Activated T-helper 2 cell treated with anti-CD3 and anti-CD28 coated beads, Interferon-gamma antibody, Interleukin-2, Interleukin-4, amounts not matched to agents 10 μg/mL and 5 μg/mL and 100 μg/mL, durations not matched to agents 14 hours and 24 hours and 36 hours (primary cell): ENCODE results near the gene CTIF. TPM values are rescaled to one million over a fixed set of nuclear protein-coding genes. Genes with fewer than 3 reads are reported as not detected.

Experiments used
- DNase-seq: peaks from one replicate; pipeline ENCODE4 v3.0.0; 2021; ENCODE audit warnings: low spot score
- H3K27ac Mint-ChIP-seq: one replicate; pipeline ENCODE4 v1.8.0; 2021; ENCODE audit warnings: mixed read lengths
- H3K27me3 Mint-ChIP-seq: one replicate; pipeline ENCODE4 v1.8.0; 2021; ENCODE audit warnings: low read depth, mixed read lengths
- H3K36me3 Mint-ChIP-seq: one replicate; pipeline ENCODE4 v1.8.0; 2021; ENCODE audit warnings: low read depth, mixed read lengths
- H3K4me1 Mint-ChIP-seq: one replicate; pipeline ENCODE4 v1.8.0; 2021; ENCODE audit warnings: low read depth, mixed read lengths
- H3K4me3 Mint-ChIP-seq: one replicate; pipeline ENCODE4 v1.8.0; 2021; ENCODE audit warnings: low read depth, mild to moderate bottlenecking, moderate library complexity, mixed read lengths
- H3K9me3 Mint-ChIP-seq: one replicate; pipeline ENCODE4 v1.8.0; 2021; ENCODE audit warnings: mixed read lengths
- intact Hi-C: fragments of 100-400 bp; cut with micrococcal nuclease; formaldehyde crosslinking; loops from one replicate; pipeline ENCODE4 v1.15.1; 2023
- total RNA-seq: library from RNA; stranded (reverse); gene quantifications from 2 replicates; pipeline ENCODE4 v1.2.3, GENCODE V29; 2022

CTIF gene
- total RNA-seq, 1 donor from 2014 or later: 7.0 TPM

GRCh38 chr18:48574667-48575300 lies 36.0 kb downstream of the CTIF start:
- Mint-ChIP-seq H3K27ac (no peak overlapping the region), H3K4me1 (no peaks in the 10 kb centered on the region), H3K36me3 (no peaks in the 10 kb centered on the region), H3K4me3 (no peak overlapping the region), H3K9me3 (no peaks in the 10 kb centered on the region), H3K27me3 (no peaks in the 10 kb centered on the region)
- DNase-seq: no peak
- intact Hi-C loops: no loop called here

GRCh38 chr18:48575301-48575657 lies 36.4 kb downstream of the CTIF start:
- no peaks in the 10 kb centered on the region for H3K36me3 Mint-ChIP-seq
- H3K4me3 Mint-ChIP-seq: no peak overlapping the region
- DNase-seq: no peak
- H3K9me3 Mint-ChIP-seq: no peaks in the 10 kb centered on the region
- H3K4me1 Mint-ChIP-seq: no peaks in the 10 kb centered on the region
- no peak overlapping the region for H3K27ac Mint-ChIP-seq
- intact Hi-C loops: no loop called here
- H3K27me3 Mint-ChIP-seq: no peaks in the 10 kb centered on the region

DNA sequence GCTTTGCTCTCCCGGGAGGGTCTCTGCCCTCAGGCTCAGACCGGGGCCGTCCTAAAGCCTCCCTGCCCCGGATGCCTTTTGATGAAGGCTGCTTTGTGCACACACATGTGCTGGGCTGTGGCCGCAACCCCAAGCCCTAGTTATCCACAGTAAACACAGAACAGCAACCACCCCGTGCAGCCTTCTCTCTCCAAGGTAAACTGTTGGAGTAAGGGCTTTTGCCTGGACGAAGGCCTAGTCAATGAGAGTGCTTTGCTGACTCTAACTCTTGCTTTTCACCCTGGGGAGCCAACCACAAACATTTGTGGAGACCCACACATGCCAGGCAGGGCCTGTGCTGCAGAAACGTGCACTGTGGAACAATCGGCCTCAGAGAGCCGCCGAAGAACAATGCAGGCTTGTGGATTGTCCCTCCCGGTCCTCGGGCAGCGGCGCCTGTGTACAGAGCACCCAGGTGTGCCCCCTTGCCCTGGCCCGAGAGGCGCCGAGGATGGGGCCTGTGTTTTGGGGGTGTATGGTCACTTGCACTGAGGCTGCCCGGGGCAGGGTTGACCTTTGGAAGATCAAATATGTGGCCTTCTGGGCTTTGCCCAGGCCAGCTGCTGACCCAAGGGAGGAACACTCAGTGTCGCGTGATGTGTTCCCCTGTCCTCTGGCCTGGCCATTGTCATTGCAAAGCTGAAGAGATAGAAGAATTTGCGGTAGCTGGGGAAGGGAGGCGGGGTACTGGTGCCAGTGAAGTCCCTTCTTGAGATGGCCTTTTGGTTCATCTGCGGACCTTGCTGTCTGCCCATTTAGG lies 37.0 kb downstream of the CTIF start:
- no peaks in the 10 kb centered on the region for H3K36me3 Mint-ChIP-seq
- no peaks in the 10 kb centered on the region for H3K27me3 Mint-ChIP-seq
- intact Hi-C loops: no loop called here
- no peaks in the 10 kb centered on the region for H3K9me3 Mint-ChIP-seq
- no peaks in the 10 kb centered on the region for H3K4me1 Mint-ChIP-seq
- H3K27ac Mint-ChIP-seq: no peak overlapping the region
- no peak overlapping the region for H3K4me3 Mint-ChIP-seq
- DNase-seq: no peak

GRCh38 chr18:48576457-48576771 lies 37.6 kb downstream of the CTIF start:
- H3K9me3 Mint-ChIP-seq: no peaks in the 10 kb centered on the region
- intact Hi-C loops: no loop called here
- no peaks in the 10 kb centered on the region for H3K27me3 Mint-ChIP-seq
- no peaks in the 10 kb centered on the region for H3K4me1 Mint-ChIP-seq
- H3K4me3 Mint-ChIP-seq: no peak overlapping the region
- no peak for DNase-seq
- H3K27ac Mint-ChIP-seq: no peak overlapping the region
- no peaks in the 10 kb centered on the region for H3K36me3 Mint-ChIP-seq

DNA sequence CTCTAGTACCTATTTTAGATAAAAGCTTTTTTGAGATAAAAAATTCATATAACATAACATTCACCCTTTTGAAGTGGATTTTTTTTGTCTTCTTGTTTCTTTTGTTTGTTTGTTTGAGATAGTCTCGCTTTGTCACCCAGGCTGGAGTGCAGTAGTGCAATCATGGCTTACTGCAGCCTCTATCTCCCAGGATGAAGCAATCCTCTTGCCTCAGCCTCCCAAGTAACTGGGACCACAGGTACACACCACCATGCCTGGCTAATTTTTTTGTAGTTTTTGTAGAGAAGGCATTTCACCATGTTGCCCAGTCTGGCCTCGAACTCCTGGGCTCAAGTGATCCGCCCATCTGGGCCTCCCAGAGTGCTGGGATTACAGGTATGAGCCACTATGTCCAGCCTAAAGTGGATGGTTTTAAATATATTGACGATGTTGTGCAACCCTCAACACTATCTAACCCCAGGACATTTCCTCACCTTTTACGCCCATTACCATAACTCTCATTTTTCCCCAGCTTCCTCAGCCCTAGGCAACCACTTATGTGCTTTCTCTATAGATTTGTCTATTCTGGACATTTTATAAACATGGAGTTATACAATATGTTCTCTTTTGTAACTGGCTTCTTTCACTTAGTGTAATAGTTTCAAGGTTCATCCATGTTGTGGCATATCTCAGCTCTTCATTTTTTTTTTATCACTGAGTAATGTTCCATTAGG lies 38.8 kb downstream of the CTIF start:
- intact Hi-C loops: no loop called here
- Mint-ChIP-seq H3K27ac (no peak overlapping the region), H3K27me3 (no peaks in the 10 kb centered on the region), H3K9me3 (no peaks in the 10 kb centered on the region), H3K4me1 (no peaks in the 10 kb centered on the region), H3K4me3 (no peak overlapping the region), H3K36me3 (no peaks in the 10 kb centered on the region)
- DNase-seq: no peak

DNA sequence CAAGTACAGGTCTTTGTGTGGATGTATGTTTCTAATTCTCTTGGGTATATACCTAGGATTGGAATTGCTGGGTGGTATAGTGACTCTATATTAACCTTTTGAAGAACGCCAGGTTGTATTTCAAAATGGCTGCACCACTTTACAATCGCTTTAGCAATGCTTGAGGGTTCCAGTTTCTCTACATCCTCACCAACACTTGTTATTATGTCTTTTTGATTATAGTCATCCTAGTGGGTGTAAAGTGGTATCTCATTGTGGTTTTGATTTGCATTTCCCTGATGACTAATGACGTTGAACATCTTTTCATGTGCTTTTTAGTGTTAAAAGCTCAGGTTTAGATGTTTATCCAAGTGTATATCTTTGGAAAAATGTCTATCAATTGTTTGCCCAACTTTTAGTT lies 39.5 kb downstream of the CTIF start:
- no peaks in the 10 kb centered on the region for H3K9me3 Mint-ChIP-seq
- no peaks in the 10 kb centered on the region for H3K27me3 Mint-ChIP-seq
- no peaks in the 10 kb centered on the region for H3K36me3 Mint-ChIP-seq
- no peak overlapping the region for H3K4me3 Mint-ChIP-seq
- DNase-seq: no peak
- H3K27ac Mint-ChIP-seq: no peak overlapping the region
- H3K4me1 Mint-ChIP-seq: no peaks in the 10 kb centered on the region
- intact Hi-C loops: no loop called here

DNA sequence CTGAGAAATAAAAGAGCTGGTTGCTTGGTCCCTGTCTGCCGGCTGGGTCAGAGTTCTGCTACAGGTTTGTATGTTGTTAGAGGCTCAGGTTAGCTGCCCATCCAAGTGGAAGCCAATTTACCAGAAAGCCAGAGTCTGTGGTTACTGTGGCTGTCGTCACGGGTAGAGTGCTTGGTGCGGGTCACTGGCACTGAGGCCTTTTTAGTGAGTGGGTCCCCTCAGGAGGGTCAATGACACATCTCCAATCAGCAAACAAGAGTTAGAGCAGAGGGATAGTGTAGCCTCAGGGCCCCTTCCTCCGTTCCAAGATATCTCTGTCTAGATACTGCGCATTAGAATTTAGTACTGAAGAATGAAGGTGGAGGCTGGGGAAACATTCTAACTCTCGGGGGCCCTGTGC lies 41.2 kb downstream of the CTIF start:
- H3K27me3 Mint-ChIP-seq: no peaks in the 10 kb centered on the region
- no peaks in the 10 kb centered on the region for H3K4me1 Mint-ChIP-seq
- H3K9me3 Mint-ChIP-seq: no peaks in the 10 kb centered on the region
- no peak for DNase-seq
- no peak overlapping the region for H3K4me3 Mint-ChIP-seq
- H3K36me3 Mint-ChIP-seq: no peaks in the 10 kb centered on the region
- intact Hi-C loops: no loop called here
- no peak overlapping the region for H3K27ac Mint-ChIP-seq

DNA sequence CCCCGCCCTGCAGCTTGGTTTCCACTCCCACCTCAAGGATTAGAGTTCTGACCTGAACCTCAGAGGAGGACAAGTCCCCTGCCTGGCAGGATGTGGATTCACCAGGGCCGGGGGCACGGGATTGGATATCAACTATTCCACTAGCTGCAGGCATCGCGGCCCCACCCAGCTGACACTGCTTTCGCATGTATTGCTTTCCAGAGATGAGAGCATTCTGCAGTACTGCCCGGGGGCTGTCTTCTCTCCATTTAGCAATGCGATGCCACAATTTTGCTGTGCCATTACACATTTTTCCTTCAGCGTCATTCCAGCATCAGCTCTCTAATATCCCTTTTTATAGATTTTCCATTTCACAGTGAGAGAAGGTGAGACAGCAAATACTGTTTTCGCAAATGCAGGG lies 42.0 kb downstream of the CTIF start:
- no peaks in the 10 kb centered on the region for H3K4me1 Mint-ChIP-seq
- no peaks in the 10 kb centered on the region for H3K27me3 Mint-ChIP-seq
- H3K9me3 Mint-ChIP-seq: no peaks in the 10 kb centered on the region
- no peak for DNase-seq
- intact Hi-C loops: no loop called here
- no peak overlapping the region for H3K27ac Mint-ChIP-seq
- no peak overlapping the region for H3K4me3 Mint-ChIP-seq
- no peaks in the 10 kb centered on the region for H3K36me3 Mint-ChIP-seq

DNA sequence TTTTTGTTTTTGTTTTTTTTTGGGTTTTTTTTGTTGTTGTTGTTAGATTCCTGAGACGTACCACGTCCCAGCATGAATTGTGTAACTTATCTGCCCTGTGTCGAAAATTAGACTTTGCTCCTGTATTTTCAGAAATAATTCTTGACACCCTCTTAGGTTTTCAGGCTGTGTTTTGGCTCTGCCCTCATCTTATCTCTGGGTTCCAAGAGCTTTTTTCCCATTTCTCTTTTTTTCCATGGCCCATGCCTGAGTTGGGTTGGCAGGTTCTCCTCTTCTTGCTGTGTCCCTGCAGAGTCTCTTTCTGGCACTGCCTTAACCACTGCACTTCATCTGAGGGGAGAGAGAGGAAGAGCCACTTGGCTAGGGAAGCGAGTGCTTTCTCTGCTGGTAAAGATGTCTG lies 42.4 kb downstream of the CTIF start:
- no peak for DNase-seq
- no peaks in the 10 kb centered on the region for H3K9me3 Mint-ChIP-seq
- H3K36me3 Mint-ChIP-seq: no peaks in the 10 kb centered on the region
- no peak overlapping the region for H3K27ac Mint-ChIP-seq
- no peaks in the 10 kb centered on the region for H3K27me3 Mint-ChIP-seq
- no peak overlapping the region for H3K4me3 Mint-ChIP-seq
- H3K4me1 Mint-ChIP-seq: no peaks in the 10 kb centered on the region
- intact Hi-C loops: no loop called here

GRCh38 chr18:48581941-48582340 lies 43.1 kb downstream of the CTIF start:
- Mint-ChIP-seq H3K4me3 (no peak overlapping the region), H3K4me1 (no peaks in the 10 kb centered on the region), H3K27ac (no peak overlapping the region), H3K36me3 (no peaks in the 10 kb centered on the region), H3K9me3 (no peaks in the 10 kb centered on the region), H3K27me3 (no peaks in the 10 kb centered on the region)
- no peak for DNase-seq
- intact Hi-C loops: no loop called here

GRCh38 chr18:48582946-48583345 lies 44.1 kb downstream of the CTIF start:
- H3K36me3 Mint-ChIP-seq: no peaks in the 10 kb centered on the region

GRCh38 chr18:48583573-48583972 lies 44.7 kb downstream of the CTIF start:
- H3K4me1 Mint-ChIP-seq: no peaks in the 10 kb centered on the region
- no peak overlapping the region for H3K27ac Mint-ChIP-seq
- H3K9me3 Mint-ChIP-seq: no peaks in the 10 kb centered on the region
- no peaks in the 10 kb centered on the region for H3K36me3 Mint-ChIP-seq
- intact Hi-C loops: no loop called here
- DNase-seq: no peak
- H3K4me3 Mint-ChIP-seq: no peak overlapping the region
- no peaks in the 10 kb centered on the region for H3K27me3 Mint-ChIP-seq

More at GRCh38 chr18:48582946-48583345, 44.1 kb downstream of the CTIF start:
- DNase-seq: no peak
- intact Hi-C loops: no loop called here
- H3K27ac Mint-ChIP-seq: no peak overlapping the region
- no peaks in the 10 kb centered on the region for H3K27me3 Mint-ChIP-seq
- H3K4me3 Mint-ChIP-seq: no peak overlapping the region
- H3K9me3 Mint-ChIP-seq: no peaks in the 10 kb centered on the region
- no peaks in the 10 kb centered on the region for H3K4me1 Mint-ChIP-seq

- Mint-ChIP-seq H3K4me1 (no peaks in the 10 kb centered on the region), H3K9me3 (no peaks in the 10 kb centered on the region), H3K27ac (no peak overlapping the region), H3K36me3 (no peaks in the 10 kb centered on the region), H3K4me3 (no peak overlapping the region), H3K27me3 (no peaks in the 10 kb centered on the region)
- intact Hi-C loops: no loop called here
- no peak for DNase-seq
These were observed 51.1 kb downstream of the CTIF start for GRCh38 chr18:48589797-48590519.
